ENCODE measurements around the gene PRCD.

DNA sequence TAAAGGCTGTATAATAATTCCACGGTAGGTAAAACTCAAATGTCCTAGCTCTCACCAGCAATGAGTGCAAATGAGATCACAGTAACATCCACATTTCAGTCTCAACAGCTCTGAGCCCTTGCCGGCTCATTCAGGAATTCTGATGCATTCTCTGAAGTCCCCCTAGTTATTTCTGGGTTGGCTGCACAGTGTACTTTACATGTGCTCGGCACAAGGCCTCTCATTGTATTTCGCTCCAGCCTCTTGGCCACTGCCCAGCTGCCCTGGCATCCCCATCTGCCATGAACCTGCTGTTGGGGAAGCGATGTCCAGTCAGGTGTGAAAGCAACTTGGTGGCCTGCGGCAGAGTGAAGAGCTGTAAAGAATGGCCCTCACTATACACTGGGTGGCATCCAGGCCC is 14.3 kb downstream of the PRCD start:
- TF ChIP-seq CTCF (IDR thresholded peaks at IDR 0.05) (no peak), POLR2A (IDR thresholded peaks at IDR 0.05) (no peak)
